ENCODE measurements around the gene MYO7A.

- TF ChIP-seq CTCF (IDR thresholded peaks at IDR 0.05; ENCODE audit: extremely low read depth in 1 of 2, insufficient read depth in 1 of 2, low read depth in 1 of 2, low read length in 2 of 2), result no peak
- no peak for TF ChIP-seq MAX (IDR thresholded peaks at IDR 0.05; ENCODE audit: insufficient read depth, insufficient read length)
- TF ChIP-seq POLR2AphosphoS5 (IDR thresholded peaks at IDR 0.05; ENCODE audit: insufficient read depth, low read depth, low read length), result no peak
- no peak for TF ChIP-seq EZH2 (IDR thresholded peaks at IDR 0.05; ENCODE audit: borderline replicate concordance, low read depth, low read length, severe bottlenecking)
- TF ChIP-seq POLR2A (IDR thresholded peaks at IDR 0.05; ENCODE audit: low read depth, low read length), result no peak
- TF ChIP-seq MYC (IDR thresholded peaks at IDR 0.05; ENCODE audit: low read depth, low read length), result no peak
- no peak for TF ChIP-seq FOS (IDR thresholded peaks at IDR 0.05; ENCODE audit: borderline replicate concordance, insufficient read depth, low read length)
Observed at GRCh38 chr11:77181226-77181625, 53.2 kb downstream of the MYO7A start.

All from endothelial cell of umbilical vein (primary cell).